Activated T-cell treated with anti-CD3 and anti-CD28 coated beads, Interleukin-2, amount 50 U/mL, for 48 hours (primary cell): ENCODE results near the gene NPLOC4.

ENCODE experiments used
- DNase-seq, 2 experiments: peaks; one replicate each; pipeline ENCODE4 v3.0.0-alpha.2; 2020

NPLOC4 gene

DNA sequence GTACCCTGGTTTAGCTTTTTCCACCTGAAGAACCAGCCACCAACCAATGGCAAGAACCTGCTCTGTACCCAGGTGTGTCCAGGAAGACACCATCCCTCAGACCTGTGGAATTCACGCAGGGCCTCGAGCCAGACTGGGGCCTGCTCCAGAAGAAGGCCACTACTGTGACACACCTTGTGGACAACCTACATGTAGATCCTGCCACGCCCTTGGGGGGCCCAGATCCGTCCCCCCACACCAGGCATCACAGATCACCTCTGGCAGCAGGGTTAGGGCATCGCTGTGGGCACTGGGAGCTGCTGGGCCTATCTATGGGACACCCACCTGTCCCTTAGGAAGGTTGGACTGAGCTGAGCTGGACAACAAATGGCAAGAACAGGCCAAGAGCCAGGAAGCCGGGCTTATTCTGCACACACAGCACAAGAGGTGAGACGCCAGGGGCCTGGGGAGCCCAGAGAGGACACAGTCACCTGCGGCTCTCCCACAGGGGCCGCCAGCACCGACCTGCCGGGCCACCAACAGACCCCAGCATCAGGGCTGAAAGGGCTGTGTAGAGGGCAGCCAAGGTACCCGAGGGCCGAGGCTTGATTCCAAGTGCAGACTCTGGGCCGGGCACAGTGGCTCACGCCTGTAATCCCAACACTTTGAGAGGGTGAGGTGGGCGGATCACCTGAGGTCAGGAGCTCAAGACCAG is 92.5 kb downstream of the NPLOC4 start:
- DNase-seq: no peak

GRCh38 chr17:81543756-81544155 is 93.2 kb downstream of the NPLOC4 start:
- DNase-seq: no peak

DNA sequence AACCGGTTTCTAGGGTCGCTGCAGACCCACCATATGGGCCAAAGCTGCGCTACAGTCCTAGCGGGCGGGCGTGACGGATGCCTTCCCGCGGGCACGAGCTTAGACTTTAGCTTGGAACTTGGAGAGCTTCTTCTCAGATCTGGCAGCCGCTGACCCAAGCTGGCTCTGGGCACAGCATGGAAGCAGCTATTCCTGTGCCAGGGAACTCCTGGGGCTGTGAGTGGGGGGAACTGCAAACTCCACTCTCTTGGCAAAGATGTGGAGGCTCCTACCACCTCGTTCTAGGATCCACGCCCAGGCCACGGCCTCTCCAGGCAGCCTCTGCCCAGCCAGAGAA is 93.6 kb downstream of the NPLOC4 start:
- no peak for DNase-seq

- no peak for DNase-seq
Measured at GRCh38 chr17:81542431-81543338, 94.2 kb downstream of the NPLOC4 start.

GRCh38 chr17:81541123-81541522 is 95.8 kb downstream of the NPLOC4 start:
- DNase-seq: no peak

DNA sequence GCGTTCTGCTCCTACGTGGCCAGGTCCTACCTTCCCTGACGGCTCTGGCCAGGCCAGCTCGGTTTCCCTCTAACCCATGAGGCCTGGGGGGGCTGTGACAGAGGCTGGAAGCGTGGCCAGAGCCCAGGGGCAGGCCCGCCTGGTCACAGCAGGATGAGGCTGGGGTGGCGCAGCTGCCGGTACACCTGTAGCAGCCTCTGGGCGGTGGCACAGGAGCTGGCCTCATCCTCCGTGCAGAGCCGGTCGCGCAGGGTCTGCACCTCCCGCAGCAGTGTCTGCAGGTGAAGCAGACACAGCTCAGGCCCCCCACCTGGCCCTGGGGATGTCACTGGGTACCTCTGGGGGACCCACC is 96.3 kb downstream of the NPLOC4 start:
- DNase-seq: no peak

DNA sequence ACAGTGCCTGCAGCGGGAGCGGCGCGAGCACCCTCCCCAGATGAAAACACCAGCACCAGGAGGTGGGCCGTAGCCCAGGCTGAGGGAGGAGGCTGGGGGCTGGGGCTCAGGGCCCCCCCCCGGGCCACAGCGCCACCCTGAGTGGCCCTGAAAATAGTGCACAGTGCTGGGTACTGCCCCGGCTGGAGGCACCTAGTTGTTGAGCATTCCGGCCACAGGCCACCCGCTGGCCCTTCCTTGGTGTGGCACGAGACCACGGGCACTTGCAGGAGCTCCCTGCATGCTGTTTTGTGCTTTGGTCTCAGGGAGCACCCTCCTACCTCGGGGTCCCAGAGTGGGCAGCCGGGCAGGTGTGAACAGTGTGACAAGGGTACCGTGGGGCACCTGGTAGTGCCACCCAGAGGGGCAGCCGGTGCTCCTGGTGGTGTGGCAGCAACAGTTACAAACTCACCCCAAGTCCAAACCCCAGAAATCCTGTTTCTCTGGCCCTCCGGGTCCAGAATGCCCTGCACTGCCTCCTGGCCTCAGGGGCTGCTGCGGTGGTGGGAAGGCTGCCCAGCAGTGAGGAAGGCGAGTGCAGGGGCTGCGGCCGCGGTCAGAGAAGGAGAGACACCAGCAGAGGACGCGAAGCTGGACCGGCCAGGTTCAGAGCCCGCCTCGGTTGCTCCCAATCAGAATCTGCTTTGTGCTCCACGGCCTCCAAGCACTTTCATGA is 96.8 kb downstream of the NPLOC4 start:
- DNase-seq: no peak

GRCh38 chr17:81539571-81539900 is 97.4 kb downstream of the NPLOC4 start:
- no peak for DNase-seq

- DNase-seq: no peak
Measured at GRCh38 chr17:81538651-81539570, 98.0 kb downstream of the NPLOC4 start.

- no peak for DNase-seq
Measured at GRCh38 chr17:81537856-81538555, 98.9 kb downstream of the NPLOC4 start.

DNA sequence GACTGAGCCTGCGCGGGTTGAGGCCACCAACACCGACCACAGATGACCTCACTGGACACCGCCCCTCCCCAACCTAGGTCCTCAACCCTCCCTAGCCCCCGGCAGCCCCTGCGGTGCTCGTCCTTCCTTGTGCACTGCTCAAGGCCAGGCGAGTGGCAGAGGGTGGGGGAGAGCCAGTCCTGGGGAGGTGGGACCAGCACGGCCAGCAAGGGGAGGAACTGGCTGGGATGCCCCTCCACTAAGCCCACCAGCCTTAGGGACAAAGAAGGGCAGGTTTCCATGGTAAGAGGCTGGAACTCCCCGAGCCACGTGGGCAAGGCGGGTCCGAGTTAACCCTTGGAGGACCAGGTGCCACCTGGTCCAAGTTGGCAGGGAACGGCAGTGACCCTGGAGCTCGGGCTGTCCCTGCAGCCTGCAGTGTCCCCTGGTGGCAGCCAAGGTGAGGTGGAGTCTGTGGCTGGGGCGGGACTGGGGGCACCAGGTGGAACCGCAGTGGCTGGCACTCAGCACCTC is 99.5 kb downstream of the NPLOC4 start:
- DNase-seq: peak; percentile 55 to 57

- DNase-seq: peak in 1 of 2 experiments; percentile 46
Measured at GRCh38 chr17:81536299-81537290, 100.3 kb downstream of the NPLOC4 start.

DNA sequence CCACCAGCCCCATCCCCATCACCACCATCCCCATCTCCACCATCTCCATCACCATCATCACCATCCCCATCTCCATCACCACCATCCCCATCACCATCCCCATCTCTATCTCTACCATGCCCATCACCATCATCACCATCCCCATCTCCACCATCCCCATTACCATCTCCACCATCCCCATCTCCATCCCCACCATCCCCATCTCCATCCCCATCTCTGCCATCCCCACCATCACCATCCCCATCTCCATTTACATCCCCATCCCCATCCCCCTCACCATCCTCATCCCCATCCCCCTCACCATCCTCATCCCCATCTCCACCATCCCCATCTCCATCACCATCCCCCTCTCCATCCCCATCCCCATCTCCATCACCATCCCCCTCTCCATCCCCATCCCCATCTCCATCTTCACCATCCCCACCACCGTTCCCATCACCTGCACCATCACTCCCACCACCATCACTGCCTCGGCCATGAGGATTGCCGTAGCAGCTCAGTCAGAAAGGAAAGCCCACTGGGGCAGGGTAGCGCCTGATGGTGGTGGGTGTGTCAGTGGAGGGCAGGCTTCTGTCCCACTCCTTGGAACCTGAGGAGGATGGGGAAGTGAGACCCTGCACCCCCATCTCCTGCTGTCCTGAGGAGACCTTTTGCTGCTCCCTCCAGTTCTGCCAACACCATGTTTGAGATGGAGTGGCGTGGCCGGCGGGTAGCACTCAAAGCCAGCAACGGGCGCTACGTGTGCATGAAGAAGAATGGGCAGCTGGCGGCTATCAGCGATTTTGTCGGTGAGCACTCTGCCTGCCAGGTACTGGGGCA is 101.2 kb downstream of the NPLOC4 start:
- DNase-seq: no peak

DNA sequence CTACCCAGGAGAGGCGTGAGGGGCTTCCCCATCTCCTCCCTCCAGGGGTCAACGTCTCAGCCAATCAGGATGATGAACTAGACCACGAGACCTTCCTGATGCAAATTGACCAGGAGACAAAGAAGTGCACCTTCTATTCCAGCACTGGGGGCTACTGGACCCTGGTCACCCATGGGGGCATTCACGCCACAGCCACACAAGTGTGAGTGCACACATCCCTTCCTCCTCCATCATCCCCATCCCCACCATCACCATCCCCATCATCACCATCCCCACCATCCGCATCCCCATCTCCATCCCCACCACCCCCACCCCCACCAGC is 101.9 kb downstream of the NPLOC4 start:
- no peak for DNase-seq

DNA sequence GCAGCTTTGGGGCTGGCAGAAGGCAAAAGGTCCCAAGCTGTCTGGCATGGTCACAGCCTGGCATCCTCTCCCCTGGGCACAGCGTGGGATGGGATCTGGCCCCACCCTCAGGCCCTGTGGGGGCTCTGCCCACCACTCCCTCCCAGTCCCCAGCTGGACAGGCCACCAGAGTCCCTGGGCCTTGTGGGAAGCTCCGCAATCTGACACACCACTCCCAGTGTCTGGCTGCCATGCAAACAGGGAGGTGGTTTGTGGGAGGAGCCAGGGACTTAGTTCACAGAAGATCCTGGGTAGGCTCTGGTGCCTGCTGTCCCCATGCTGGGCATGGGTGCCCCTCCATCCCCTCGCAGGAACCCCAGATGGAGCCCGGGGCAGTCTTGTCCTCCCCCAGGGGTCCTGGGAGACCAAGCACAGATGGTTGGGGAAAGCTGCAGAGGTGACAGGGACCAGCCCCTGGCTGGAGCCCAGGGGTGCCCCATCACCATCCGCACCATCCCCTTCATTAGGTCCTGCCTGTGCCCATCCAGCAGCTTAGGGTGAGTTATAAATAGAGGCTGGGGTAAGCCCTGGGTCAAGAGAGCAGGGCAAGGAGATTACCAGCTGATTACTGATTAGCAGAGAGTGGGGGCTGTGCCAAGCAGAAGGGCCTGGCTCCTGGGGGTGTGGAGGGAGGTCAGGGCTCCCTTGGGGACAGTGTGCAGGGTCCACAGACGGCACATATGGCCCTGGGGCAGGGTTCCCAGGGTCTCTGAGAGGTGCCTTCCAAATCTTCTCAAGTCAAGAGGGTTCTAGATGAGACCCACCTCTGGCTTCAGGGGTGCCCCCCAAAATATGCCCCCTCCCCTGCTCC is 102.5 kb downstream of the NPLOC4 start:
- no peak for DNase-seq

GRCh38 chr17:81533339-81534141 is 103.4 kb downstream of the NPLOC4 start:
- no peak for DNase-seq

- DNase-seq: no peak
Measured at GRCh38 chr17:81532490-81533287, 104.2 kb downstream of the NPLOC4 start.
